ENCODE results near the gene TRABD2A.

DNA sequence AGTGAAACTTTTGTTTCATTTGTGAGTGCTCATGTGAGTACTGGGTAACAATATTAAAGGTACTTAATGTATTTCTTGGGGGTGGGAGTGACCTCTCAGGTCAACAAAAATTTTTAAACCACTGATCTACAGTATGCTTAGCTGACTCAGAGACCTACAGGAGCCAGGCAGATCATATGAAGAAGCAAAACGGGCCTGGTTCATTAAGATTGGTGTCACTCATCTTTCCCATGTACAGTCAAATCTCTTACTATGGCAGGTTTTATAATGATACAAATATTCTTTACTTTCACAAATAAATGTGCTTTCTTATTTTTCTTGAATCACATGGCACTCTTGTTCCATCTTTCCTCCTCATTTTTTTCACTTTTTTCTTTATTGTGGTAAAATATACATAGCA is 16.9 kb upstream of the TRABD2A start:
- TF ChIP-seq EZH2phosphoT487 (IDR thresholded peaks at IDR 0.05; ENCODE audit: borderline replicate concordance, low read depth, low read length) = no peak
- TF ChIP-seq, protein P1, sequence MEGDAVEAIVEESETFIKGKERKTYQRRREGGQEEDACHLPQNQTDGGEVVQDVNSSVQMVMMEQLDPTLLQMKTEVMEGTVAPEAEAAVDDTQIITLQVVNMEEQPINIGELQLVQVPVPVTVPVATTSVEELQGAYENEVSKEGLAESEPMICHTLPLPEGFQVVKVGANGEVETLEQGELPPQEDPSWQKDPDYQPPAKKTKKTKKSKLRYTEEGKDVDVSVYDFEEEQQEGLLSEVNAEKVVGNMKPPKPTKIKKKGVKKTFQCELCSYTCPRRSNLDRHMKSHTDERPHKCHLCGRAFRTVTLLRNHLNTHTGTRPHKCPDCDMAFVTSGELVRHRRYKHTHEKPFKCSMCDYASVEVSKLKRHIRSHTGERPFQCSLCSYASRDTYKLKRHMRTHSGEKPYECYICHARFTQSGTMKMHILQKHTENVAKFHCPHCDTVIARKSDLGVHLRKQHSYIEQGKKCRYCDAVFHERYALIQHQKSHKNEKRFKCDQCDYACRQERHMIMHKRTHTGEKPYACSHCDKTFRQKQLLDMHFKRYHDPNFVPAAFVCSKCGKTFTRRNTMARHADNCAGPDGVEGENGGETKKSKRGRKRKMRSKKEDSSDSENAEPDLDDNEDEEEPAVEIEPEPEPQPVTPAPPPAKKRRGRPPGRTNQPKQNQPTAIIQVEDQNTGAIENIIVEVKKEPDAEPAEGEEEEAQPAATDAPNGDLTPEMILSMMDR (conservative IDR thresholded peaks at IDR 0.05; ENCODE audit: low read length) = no peak
